CD4-positive, alpha-beta T cell treated with Interleukin-4 for 1 hour (primary cell): Measurements from ENCODE around the gene NOC4L.
A peak's percentile ranks its signal among the peaks of the same experiment; 100 is the strongest.
"Not testable (repeated sequence)": the region's sequence is repeated elsewhere in the genome, so short reads cannot be mapped to it uniquely, and the experiment has no call there.

Experiments used
- DNase-seq, 2 donors: peaks; one replicate each; pipeline ENCODE4 v3.0.0-alpha.2; 2020 to 2022

The NOC4L gene

DNA sequence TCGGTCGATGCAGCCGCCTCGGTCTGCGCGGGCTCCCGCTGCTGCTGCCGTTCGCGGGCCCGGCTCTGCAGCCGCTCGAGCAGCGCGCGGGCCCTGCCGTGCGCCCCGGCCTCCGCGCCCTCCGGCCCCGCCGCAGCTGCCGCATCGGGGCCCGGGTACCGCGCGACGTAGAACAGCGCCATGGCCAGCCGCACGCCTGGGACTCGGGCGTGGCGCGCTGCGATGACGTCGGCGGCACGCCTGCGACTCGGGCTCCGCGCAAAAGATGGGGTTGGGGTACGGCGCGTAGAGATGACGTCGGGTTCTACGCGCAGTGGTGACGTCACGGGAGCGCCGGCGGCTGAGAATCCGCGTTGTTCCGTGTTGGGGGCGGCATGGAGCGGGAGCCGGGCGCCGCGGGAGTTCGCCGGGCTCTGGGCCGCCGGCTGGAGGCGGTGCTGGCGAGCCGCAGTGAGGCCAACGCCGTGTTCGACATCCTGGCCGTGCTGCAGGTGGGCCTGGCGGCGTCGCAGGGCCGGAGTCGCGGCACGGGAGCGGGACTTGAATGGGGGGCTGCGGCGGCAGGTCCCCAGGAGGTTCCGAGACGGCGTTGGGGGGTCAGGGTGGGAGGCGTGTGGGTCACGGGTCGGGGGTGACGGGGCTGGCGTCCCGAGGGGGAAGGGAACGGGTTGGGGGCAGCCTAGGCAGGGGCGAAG is at the start of gene NOC4L, which contains the start of gene DDX51:
NOC4L (plus strand) TSS at position 343 of the 695 bp plus-strand sequence; CDS start at position 375, 32 bp downstream.
DDX51 (minus strand) TSS at position 205 of the 695 bp plus-strand sequence; CDS start at position 182, 23 bp downstream.
- peak; percentile 95 to 96 for DNase-seq

DNA sequence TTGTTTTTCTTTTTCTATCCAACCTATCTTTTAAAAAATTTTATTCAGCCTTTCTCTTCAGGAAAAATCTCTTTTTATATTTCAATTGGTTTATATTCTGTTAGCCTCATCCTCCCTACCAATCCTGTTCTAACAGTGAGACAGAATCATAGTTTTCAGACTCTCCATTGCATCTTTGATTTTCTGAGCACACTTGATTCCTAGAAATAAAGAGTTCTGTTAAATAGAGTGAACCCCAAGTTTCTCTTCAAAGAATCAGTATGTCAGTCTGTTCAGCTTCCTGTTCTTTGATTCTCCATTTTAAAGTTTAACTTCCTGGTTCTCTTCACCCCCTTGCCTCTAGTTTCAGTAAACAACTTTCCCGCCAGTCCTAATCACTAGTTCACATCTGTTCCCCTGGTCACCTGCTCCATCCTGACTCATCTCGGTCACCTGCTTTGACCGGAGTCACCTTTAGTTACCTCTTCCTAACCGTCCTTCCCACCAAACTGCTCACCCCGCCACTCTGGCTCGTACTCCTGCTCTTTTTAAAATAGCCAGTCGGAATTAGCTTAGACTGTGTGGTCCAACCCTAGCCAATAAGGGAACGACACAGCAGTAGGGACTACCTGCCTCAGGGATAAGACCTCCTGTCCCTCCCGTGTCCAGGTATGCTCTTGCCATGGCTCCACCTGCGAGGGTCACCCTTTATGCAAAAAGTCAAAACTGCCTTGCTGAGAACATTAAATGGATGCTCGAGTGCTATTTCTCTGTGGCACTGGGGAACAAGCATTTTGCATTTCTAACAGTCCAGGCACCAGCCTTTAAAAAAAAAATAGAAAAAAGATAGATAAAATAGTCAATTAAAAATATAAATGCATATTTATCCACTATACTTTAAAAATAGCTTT is 48.5 kb upstream of the NOC4L start:
- DNase-seq, result peak in 1 of 2 donors; percentile 11

DNA sequence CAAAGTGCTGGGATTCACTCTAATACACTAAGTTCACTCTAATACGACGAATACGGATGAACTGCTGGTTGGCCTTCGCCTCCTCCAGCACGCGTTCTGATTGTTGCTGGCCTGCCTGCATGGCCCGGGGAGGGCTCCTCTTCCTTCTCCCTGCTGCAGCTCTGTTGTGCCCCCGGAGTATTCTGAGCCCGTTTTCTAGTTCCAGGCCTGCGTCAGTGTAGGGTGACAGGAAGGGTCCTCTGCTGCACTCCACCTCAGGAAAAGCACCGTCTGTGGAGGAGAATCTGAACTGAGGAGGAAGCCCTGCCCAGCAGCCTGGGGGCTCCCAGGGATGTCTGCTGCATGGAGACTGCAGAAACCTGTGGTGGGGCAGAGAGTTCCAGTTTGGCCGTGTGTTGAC is 44.5 kb upstream of the NOC4L start:
- no peak for DNase-seq

- no peak for DNase-seq
Observed at GRCh38 chr12:132100306-132101065, 43.8 kb upstream of the NOC4L start.

- DNase-seq, result no peak
Observed at GRCh38 chr12:132102297-132102696, 42.0 kb upstream of the NOC4L start.

- not testable (repeated sequence) for DNase-seq
Observed at GRCh38 chr12:132103072-132103471, 41.2 kb upstream of the NOC4L start.

- DNase-seq, result no peak
Observed at GRCh38 chr12:132103542-132104308, 40.5 kb upstream of the NOC4L start.

DNA sequence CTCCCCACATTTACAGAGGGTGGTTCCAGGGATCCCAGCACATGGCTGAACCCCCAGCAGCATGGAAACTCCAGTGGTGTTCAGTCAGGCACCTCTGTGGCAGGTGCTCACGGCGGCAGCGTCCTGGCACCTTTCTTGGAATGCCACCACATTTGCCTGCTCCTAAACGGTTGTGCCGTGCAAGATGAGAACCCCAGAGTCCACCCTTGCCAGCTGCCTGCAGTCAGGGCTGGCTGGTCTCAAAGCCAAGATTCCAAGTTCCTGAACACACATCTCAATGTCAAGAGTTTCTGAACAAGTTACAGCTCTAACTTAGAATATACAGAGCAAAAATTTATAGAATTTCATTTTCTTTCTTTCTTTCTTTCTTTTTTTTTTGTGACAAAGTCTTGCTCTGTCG is 38.8 kb upstream of the NOC4L start:
- DNase-seq, result no peak

DNA sequence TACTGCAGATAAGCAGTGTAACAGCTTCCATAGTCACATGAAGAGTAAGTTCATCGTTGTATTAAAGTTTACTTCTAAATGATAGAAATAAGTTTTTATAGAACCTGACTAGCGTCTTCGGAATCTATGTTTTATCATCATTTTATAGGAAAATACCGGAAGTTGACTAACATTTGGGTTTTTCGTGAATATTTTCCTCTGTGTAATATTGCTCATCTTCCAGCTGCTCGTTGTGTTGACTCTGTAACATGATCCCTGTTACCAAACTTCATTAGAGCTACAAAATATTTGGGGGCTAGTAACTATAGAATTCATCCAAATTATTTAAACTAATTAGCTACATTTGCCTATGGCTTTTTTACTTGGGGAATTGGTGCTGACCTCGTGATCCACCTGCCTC is 37.3 kb upstream of the NOC4L start:
- no peak for DNase-seq

- no peak for DNase-seq
Observed at GRCh38 chr12:132108211-132108832, 35.9 kb upstream of the NOC4L start.

DNA sequence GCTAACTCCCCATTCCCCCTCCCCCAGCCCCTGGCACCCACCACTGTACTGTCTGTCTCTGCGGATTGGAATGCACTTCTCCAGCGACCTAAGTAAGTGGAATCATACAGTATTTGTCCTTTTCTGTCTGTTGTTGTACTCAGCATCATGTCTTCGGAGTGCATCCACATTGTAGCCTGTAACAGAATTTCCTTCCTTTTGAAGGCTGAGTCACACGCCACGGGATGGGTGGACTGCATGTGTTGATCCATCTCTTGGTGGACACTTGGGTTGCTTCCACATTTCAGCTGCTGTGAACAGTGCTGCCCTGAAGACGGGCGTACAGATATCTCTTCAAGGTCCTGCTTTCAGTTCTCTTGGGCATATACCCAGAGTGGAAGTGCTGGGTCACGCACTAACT is 34.5 kb upstream of the NOC4L start:
- DNase-seq, result no peak

DNA sequence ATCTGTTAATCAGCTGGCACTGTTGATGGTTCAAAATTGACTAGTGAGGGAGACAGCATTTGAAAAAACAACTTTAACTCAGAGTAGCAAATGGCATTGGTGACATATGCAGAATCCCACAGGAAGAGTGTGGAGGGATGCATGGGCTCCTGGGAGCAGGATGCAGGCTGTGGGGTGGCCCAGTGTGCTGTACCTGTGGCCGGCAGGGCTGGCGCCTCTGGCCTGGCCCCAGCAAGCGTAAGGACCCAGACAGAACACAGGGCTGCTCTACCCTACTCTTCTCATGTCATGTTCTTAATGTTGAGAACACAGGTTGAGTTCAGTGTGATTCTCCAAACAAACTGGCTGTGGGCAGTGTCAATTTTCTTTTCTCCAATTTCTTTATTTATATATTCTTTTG is 33.6 kb upstream of the NOC4L start:
- DNase-seq, result no peak

GRCh38 chr12:132111654-132112304 is 32.5 kb upstream of the NOC4L start:
- DNase-seq, result no peak

GRCh38 chr12:132114667-132115066 is 29.6 kb upstream of the NOC4L start:
- no peak for DNase-seq

- no peak for DNase-seq
Observed at GRCh38 chr12:132115500-132115899, 28.8 kb upstream of the NOC4L start.

- DNase-seq, result no peak
Observed at GRCh38 chr12:132116709-132117557, 27.3 kb upstream of the NOC4L start.

DNA sequence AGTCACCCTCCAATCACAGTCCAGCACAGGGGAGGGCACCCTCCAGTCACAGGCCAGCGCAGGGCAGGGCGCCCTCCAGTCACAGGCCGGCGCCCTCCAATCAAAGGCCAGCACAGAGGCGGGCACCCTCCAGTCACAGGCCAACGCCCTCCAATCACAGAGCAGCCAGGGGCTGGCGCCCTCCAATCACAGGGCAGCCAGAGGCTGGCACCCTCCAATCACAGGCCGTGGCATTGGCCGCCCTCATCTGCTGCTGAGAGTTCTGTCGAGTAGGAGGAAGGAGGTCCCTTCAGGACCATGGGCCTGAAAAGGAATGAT is 26.7 kb upstream of the NOC4L start:
- no peak for DNase-seq

- no peak for DNase-seq
Observed at GRCh38 chr12:132118876-132119275, 25.4 kb upstream of the NOC4L start.

- no peak for DNase-seq
Observed at GRCh38 chr12:132121283-132121682, 23.0 kb upstream of the NOC4L start.

DNA sequence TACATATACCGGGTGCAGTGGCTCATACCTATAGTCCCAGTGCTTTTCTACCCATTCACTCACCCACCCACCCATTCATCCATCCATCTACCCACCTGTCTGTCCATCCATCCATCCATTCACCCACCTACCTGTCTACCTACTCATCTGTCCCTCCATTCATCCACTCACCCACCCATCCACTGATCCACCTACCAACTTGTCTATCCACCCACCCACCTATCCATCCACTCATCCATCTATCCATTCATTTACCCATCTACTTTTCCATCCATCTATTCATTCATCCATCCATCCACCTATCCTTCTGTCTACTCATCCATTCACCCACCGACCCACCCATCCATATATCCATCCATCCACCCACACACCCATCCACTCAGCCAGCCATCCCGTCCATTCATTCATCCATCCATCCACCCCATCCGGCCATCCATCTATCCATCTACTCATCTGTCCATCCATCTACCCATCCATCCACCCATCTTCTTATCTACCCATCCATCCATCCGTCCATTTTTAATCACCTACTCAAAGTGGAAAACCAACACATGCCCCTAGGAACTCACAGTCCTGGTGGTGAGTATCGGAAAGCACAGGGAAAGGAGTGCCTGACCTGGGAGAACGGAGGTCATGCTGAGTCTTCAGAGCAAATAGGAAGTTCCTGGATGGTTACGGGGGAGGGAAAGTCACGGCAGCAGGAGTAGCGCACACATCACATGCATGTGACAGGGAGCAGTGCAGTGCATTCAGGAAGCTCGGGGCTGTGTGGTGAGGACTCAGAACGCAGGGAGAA is 20.1 kb upstream of the NOC4L start:
- DNase-seq, result no peak
